Measurements from ENCODE around the gene ZNF331. TPM values are rescaled to one million over a fixed set of nuclear protein-coding genes. Genes with fewer than 3 reads are reported as not detected.

The ZNF331 gene
- polyA plus RNA-seq, 3 donors, result 6.6 to 42.4 (median 9.5) TPM

DNA sequence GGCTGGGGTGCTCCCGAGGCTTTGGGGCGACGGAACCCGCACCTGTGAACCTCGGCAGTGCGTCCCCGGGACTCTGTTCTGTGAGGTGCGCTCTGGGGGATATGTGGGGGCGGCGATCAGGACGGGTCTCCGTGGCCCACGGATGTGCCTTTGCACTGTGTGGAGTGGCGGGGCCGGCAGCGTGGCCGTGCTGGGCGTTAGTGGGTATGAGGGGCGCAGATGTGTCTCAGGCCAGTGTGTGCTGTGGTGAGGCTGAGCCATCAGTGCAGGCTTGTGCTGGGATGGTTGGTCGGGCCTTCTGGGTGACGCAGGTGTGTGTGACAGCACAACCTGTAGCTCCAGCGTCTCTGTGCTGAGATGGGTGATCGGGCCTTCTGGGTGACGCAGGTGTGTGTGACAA, 16.9 kb downstream of the ZNF331 start:
- peaks cover 10 to 21% of the 10 kb centered on the region in 2 donors for H3K9me3 ChIP-seq (replicated peaks in 1 of 2; ENCODE audit: control insufficient read depth in 1 of 2, insufficient read depth in 1 of 2, low read length in 2 of 2)
- H3K4me3 Mint-ChIP-seq, result peak overlapping the region; percentile 85 to 91
- peak overlapping the region; percentile 63 to 81 for H3K27ac ChIP-seq (ENCODE audit: low read depth in 1 of 2, low read length in 2 of 2)
- TF ChIP-seq, protein P1, sequence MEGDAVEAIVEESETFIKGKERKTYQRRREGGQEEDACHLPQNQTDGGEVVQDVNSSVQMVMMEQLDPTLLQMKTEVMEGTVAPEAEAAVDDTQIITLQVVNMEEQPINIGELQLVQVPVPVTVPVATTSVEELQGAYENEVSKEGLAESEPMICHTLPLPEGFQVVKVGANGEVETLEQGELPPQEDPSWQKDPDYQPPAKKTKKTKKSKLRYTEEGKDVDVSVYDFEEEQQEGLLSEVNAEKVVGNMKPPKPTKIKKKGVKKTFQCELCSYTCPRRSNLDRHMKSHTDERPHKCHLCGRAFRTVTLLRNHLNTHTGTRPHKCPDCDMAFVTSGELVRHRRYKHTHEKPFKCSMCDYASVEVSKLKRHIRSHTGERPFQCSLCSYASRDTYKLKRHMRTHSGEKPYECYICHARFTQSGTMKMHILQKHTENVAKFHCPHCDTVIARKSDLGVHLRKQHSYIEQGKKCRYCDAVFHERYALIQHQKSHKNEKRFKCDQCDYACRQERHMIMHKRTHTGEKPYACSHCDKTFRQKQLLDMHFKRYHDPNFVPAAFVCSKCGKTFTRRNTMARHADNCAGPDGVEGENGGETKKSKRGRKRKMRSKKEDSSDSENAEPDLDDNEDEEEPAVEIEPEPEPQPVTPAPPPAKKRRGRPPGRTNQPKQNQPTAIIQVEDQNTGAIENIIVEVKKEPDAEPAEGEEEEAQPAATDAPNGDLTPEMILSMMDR (IDR thresholded peaks at IDR 0.05), result no peak
- peak overlapping the region; percentile 67 for H3K9ac ChIP-seq (ENCODE audit: insufficient read depth, low read length, poor library complexity, severe bottlenecking)
- H3K36me3 ChIP-seq (replicated peaks in 1 of 2; ENCODE audit: control insufficient read depth in 1 of 2, insufficient read depth in 2 of 2, low read length in 2 of 2), result peaks cover 6 to 11% of the 10 kb centered on the region in 2 donors
- H4K20me1 ChIP-seq (ENCODE audit: insufficient read depth, low read length), result no peaks in the 10 kb centered on the region
- peak overlapping the region; percentile 44 to 80 (median 68) for H3K4me3 ChIP-seq (replicated peaks in 1 of 3; ENCODE audit: low read depth in 2 of 3, low read length in 3 of 3)
- H3K36me3 Mint-ChIP-seq, result peaks cover 24 to 40% of the 10 kb centered on the region in 2 donors
- H2AFZ ChIP-seq (ENCODE audit: insufficient read depth, low read depth, low read length, poor library complexity, severe bottlenecking), result no peak overlapping the region
- H3K27me3 ChIP-seq (ENCODE audit: control insufficient read depth in 2 of 2, insufficient read depth in 2 of 2, low read length in 2 of 2), result no peaks in the 10 kb centered on the region
- WGBS (ENCODE audit: insufficient coverage), result 51% methylated on average over 21 of the region's 24 CpGs
- peaks cover 12% of the 10 kb centered on the region for H3K4me1 Mint-ChIP-seq
- peaks cover 18 to 23% of the 10 kb centered on the region in 2 donors for H3K4me1 ChIP-seq (ENCODE audit: control insufficient read depth in 1 of 2, insufficient read depth in 2 of 2, low read length in 2 of 2)
- no peak for DNase-seq
- H3K79me2 ChIP-seq (ENCODE audit: insufficient read depth, low read length), result no peaks in the 10 kb centered on the region
- H3K9me3 Mint-ChIP-seq, result peaks cover 4 to 26% (median 23%) of the 10 kb centered on the region in 7 donors
- H3K4me2 ChIP-seq (replicated peaks; ENCODE audit: extremely low read depth, low read length, poor library complexity, severe bottlenecking), result peak overlapping the region; percentile 74
- intact Hi-C loops (cut with micrococcal nuclease), result no loop called here
- H3K27me3 Mint-ChIP-seq (ENCODE audit: low read depth in 3 of 3), result no peaks in the 10 kb centered on the region
- H3K27ac Mint-ChIP-seq, result peak overlapping the region; percentile 85 to 97 (median 89)

DNA sequence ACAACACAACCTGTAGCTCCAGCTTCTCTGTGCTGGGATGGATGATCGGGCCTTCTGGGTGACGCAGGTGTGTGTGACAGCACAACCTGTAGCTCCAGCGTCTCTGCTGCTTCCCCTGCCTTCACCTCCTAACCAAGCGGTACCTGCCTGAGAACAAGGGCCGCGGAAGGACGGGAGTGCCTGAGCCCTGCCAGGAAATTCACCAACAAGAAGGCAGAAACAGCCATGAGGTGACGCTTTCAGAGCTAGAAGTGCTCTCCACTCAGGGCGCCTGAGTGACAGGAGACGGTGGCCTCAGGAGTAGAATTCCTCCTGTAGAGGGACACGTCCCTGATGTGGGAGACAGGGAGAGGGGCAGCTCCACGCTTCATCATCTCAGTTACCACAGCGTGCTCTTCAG, 17.4 kb downstream of the ZNF331 start:
- peak overlapping the region in 1 of 3 experiments; percentile 68 for H3K4me3 ChIP-seq (replicated peaks in 1 of 3; ENCODE audit: low read depth in 2 of 3, low read length in 3 of 3)
- 96% methylated on average over 4 of the region's 13 CpGs for WGBS (ENCODE audit: insufficient coverage)
- peak overlapping the region in 1 of 2 donors; percentile 81 for H3K27ac ChIP-seq (ENCODE audit: low read depth in 1 of 2, low read length in 2 of 2)
- peak overlapping the region; percentile 74 for H3K4me2 ChIP-seq (replicated peaks; ENCODE audit: extremely low read depth, low read length, poor library complexity, severe bottlenecking)
- intact Hi-C loops (cut with micrococcal nuclease), result no loop called here
- no peak overlapping the region for H2AFZ ChIP-seq (ENCODE audit: insufficient read depth, low read depth, low read length, poor library complexity, severe bottlenecking)
- H3K9ac ChIP-seq (ENCODE audit: insufficient read depth, low read length, poor library complexity, severe bottlenecking), result no peak overlapping the region
- H3K4me1 ChIP-seq (ENCODE audit: control insufficient read depth in 1 of 2, insufficient read depth in 2 of 2, low read length in 2 of 2), result peaks cover 14 to 18% of the 10 kb centered on the region in 2 donors
- no peaks in the 10 kb centered on the region for H3K79me2 ChIP-seq (ENCODE audit: insufficient read depth, low read length)
- TF ChIP-seq, protein P1 (IDR thresholded peaks at IDR 0.05), result no peak
- H3K27ac Mint-ChIP-seq, result peak overlapping the region in 4 of 7 donors; percentile 70 to 97 (median 82)
- H3K4me3 Mint-ChIP-seq, result peak overlapping the region in 1 of 2 donors; percentile 39
- DNase-seq, result no peak
- H3K9me3 ChIP-seq (replicated peaks in 1 of 2; ENCODE audit: control insufficient read depth in 1 of 2, insufficient read depth in 1 of 2, low read length in 2 of 2), result peaks cover 10 to 21% of the 10 kb centered on the region in 2 donors
- H3K27me3 ChIP-seq (ENCODE audit: control insufficient read depth in 2 of 2, insufficient read depth in 2 of 2, low read length in 2 of 2), result no peaks in the 10 kb centered on the region
- peaks cover 8 to 15% of the 10 kb centered on the region in 2 donors for H3K36me3 ChIP-seq (replicated peaks in 1 of 2; ENCODE audit: control insufficient read depth in 1 of 2, insufficient read depth in 2 of 2, low read length in 2 of 2)
- peaks cover 30 to 42% of the 10 kb centered on the region in 2 donors for H3K36me3 Mint-ChIP-seq
- H3K27me3 Mint-ChIP-seq (ENCODE audit: low read depth in 3 of 3), result no peaks in the 10 kb centered on the region
- no peaks in the 10 kb centered on the region for H4K20me1 ChIP-seq (ENCODE audit: insufficient read depth, low read length)
- H3K9me3 Mint-ChIP-seq, result peaks cover 4 to 29% (median 23%) of the 10 kb centered on the region in 7 donors
- H3K4me1 Mint-ChIP-seq, result peaks cover 8% of the 10 kb centered on the region

All from CD14-positive monocyte (primary cell).